Measurements from ENCODE around the gene PCDHGA8.
A peak's percentile ranks its signal among the peaks of the same experiment; 100 is the strongest.

PCDHGA8 gene

DNA sequence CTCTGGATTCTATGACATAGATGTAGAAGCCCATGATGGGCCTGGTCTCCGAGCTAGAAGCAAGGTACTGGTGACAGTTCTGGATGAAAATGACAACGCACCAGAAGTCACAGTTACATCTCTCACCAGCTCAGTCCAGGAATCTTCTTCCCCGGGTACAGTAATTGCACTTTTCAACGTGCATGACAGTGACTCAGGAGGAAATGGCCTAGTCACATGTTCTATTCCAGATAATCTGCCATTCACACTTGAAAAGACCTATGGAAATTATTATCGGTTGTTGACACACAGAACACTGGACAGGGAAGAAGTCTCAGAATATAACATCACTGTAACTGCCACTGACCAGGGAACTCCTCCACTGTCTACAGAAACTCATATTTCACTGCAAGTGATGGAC lies 36.3 kb upstream of the PCDHGA8 start (continued):
- TF ChIP-seq BCL6B (tag by site-specific recombination; IDR thresholded peaks at IDR 0.05) (no peak), ZNF223 (tag by site-specific recombination; IDR thresholded peaks at IDR 0.05) (no peak), SP2 (tag by site-specific recombination; IDR thresholded peaks at IDR 0.05) (no peak), KLF7 (tag by site-specific recombination; IDR thresholded peaks at IDR 0.05; ENCODE audit: borderline replicate concordance) (no peak)

GRCh38 chr5:141356950-141357349 lies 35.5 kb upstream of the PCDHGA8 start:
- H3K27ac ChIP-seq (ENCODE audit: extremely low read depth, low read depth, low read length): no peak overlapping the region
- no peak overlapping the region for H3K4me3 ChIP-seq (ENCODE audit: low read depth, low read length)
- CTCF ChIA-PET: interaction anchor here (0.8 to 2.2 kb wide), 3 partner anchors 15 to 722 kb away, joined by 3 to 5 read pairs (median 4); no protein-coding TSS in a partner anchor
- no peaks in the 10 kb centered on the region for H3K36me3 ChIP-seq (ENCODE audit: control insufficient read depth in 2 of 2, insufficient read depth in 1 of 2, low read length in 2 of 2)
- peaks cover 3% of the 10 kb centered on the region; the same call in 1 of the 2 replicates for H3K9me3 ChIP-seq (ENCODE audit: control insufficient read depth, insufficient read depth, low read depth, low read length)
- TF ChIP-seq, protein P1, sequence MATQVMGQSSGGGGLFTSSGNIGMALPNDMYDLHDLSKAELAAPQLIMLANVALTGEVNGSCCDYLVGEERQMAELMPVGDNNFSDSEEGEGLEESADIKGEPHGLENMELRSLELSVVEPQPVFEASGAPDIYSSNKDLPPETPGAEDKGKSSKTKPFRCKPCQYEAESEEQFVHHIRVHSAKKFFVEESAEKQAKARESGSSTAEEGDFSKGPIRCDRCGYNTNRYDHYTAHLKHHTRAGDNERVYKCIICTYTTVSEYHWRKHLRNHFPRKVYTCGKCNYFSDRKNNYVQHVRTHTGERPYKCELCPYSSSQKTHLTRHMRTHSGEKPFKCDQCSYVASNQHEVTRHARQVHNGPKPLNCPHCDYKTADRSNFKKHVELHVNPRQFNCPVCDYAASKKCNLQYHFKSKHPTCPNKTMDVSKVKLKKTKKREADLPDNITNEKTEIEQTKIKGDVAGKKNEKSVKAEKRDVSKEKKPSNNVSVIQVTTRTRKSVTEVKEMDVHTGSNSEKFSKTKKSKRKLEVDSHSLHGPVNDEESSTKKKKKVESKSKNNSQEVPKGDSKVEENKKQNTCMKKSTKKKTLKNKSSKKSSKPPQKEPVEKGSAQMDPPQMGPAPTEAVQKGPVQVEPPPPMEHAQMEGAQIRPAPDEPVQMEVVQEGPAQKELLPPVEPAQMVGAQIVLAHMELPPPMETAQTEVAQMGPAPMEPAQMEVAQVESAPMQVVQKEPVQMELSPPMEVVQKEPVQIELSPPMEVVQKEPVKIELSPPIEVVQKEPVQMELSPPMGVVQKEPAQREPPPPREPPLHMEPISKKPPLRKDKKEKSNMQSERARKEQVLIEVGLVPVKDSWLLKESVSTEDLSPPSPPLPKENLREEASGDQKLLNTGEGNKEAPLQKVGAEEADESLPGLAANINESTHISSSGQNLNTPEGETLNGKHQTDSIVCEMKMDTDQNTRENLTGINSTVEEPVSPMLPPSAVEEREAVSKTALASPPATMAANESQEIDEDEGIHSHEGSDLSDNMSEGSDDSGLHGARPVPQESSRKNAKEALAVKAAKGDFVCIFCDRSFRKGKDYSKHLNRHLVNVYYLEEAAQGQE (tag by site-specific recombination; IDR thresholded peaks at IDR 0.05): peak; percentile 90
- no peak for TF ChIP-seq ZNF155 (tag by site-specific recombination; IDR thresholded peaks at IDR 0.05)
- TF ChIP-seq, protein P2, sequence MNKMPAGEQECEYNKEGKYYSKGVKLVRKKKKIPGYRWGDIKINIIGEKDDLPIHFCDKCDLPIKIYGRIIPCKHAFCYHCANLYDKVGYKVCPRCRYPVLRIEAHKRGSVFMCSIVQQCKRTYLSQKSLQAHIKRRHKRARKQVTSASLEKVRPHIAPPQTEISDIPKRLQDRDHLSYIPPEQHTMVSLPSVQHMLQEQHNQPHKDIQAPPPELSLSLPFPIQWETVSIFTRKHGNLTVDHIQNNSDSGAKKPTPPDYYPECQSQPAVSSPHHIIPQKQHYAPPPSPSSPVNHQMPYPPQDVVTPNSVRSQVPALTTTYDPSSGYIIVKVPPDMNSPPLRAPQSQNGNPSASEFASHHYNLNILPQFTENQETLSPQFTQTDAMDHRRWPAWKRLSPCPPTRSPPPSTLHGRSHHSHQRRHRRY (tag by site-specific recombination; IDR thresholded peaks at IDR 0.05): no peak
- no peaks in the 10 kb centered on the region for H3K4me1 ChIP-seq (ENCODE audit: control insufficient read depth, insufficient read depth, low read length)
- POLR2A ChIA-PET: no interaction called here

- Histone ChIP-seq H3K4me3 (ENCODE audit: low read depth, low read length) (no peak within 1 kb of the TSS), H3K36me3 (ENCODE audit: control insufficient read depth in 2 of 2, insufficient read depth in 1 of 2, low read length in 2 of 2) (no peaks in the 10 kb centered on the region)
Observed at GRCh38 chr5:141359790-141360426, 32.5 kb upstream of the PCDHGA8 start, which contains the start of gene PCDHGB2. PCDHGB2 (plus strand) TSS chr5:141359994; CDS start chr5:141360136, 142 bp downstream.

DNA sequence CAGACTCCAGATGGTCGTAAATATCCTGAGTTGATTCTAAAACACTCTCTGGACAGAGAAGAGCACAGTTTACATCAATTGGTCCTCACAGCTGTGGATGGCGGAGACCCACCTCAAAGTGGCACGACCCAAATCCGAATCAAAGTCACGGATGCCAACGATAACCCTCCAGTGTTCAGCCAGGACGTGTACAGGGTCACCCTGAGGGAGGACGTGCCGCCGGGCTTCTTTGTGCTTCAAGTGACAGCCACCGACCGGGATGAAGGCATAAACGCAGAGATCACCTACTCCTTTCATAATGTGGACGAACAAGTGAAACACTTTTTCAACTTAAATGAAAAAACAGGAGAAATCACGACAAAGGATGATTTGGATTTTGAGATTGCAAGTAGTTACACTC lies 31.7 kb upstream of the PCDHGA8 start:
- Histone ChIP-seq H3K27ac (ENCODE audit: extremely low read depth, low read depth, low read length) (no peak overlapping the region), H3K4me3 (ENCODE audit: low read depth, low read length) (no peak overlapping the region), H3K9me3 (ENCODE audit: control insufficient read depth, insufficient read depth, low read depth, low read length) (peaks cover 3% of the 10 kb centered on the region; the same call in 1 of the 2 replicates), H3K4me1 (ENCODE audit: control insufficient read depth, insufficient read depth, low read length) (no peaks in the 10 kb centered on the region), H3K36me3 (ENCODE audit: control insufficient read depth in 2 of 2, insufficient read depth in 1 of 2, low read length in 2 of 2) (no peaks in the 10 kb centered on the region)
- TF ChIP-seq ZNF324 (tag by site-specific recombination; IDR thresholded peaks at IDR 0.05): no peak
- no peak for TF ChIP-seq SCRT1 (tag by site-specific recombination; IDR thresholded peaks at IDR 0.05; ENCODE audit: borderline replicate concordance)
- TF ChIP-seq ZNF449 (tag by site-specific recombination; IDR thresholded peaks at IDR 0.05): no peak
- TF ChIP-seq ZNF138 (tag by site-specific recombination; IDR thresholded peaks at IDR 0.05; ENCODE audit: borderline replicate concordance): no peak
- no peak for TF ChIP-seq ZNF366 (tag by site-specific recombination; conservative IDR thresholded peaks at IDR 0.05)
- ChIA-PET POLR2A (no interaction called here), CTCF (interaction anchor here (0.6 to 1.9 kb wide), 2 partner anchors 31 to 204 kb away, joined by 3 to 9 read pairs; no protein-coding TSS in a partner anchor)

More at GRCh38 chr5:141359790-141360426, 32.5 kb upstream of the PCDHGA8 start, which contains the start of gene PCDHGB2:
- Histone ChIP-seq H3K4me1 (ENCODE audit: control insufficient read depth, insufficient read depth, low read length) (no peaks in the 10 kb centered on the region), H3K27ac (ENCODE audit: extremely low read depth, low read depth, low read length) (no peak within 1 kb of the TSS), H3K9me3 (ENCODE audit: control insufficient read depth, insufficient read depth, low read depth, low read length) (peaks cover 3% of the 10 kb centered on the region; the same call in 1 of the 2 replicates)
- no peak for TF ChIP-seq ZBTB6 (tag by site-specific recombination; IDR thresholded peaks at IDR 0.05)
- TF ChIP-seq ZNF654 (tag by site-specific recombination; IDR thresholded peaks at IDR 0.05; ENCODE audit: low read depth): peak; percentile 53
- CTCF ChIA-PET: interaction anchor here (0.6 to 2.6 kb wide), 5 partner anchors 10 to 828 kb away, joined by 3 to 12 read pairs (median 5); partner anchors contain the start of gene PCDHGB1
- POLR2A ChIA-PET: no interaction called here
